H9 (cell line): ENCODE measurements around the gene FOXK1. TPM values are rescaled to one million over a fixed set of nuclear protein-coding genes. Genes with fewer than 3 reads are reported as not detected.

Experiments used
- DNase-seq: peaks from one replicate; pipeline ENCODE4 v3.0.0-alpha.2; 2017
- H2AFZ ChIP-seq: one replicate; pipeline ENCODE4 v1.6.1; 2013; ENCODE audit warnings: mild to moderate bottlenecking, low read length, control low read depth, moderate library complexity
- H2AK5ac ChIP-seq: 2 replicates; pipeline ENCODE4 v1.6.1; 2013; ENCODE audit warnings: low read length, control low read depth, mixed read lengths; ENCODE audit not compliant: insufficient read length
- H2BK120ac ChIP-seq: one replicate; pipeline ENCODE4 v1.6.1; 2013; ENCODE audit warnings: low read depth, mild to moderate bottlenecking, low read length, control low read depth, inconsistent platforms; ENCODE audit not compliant: poor library complexity, severe bottlenecking
- H2BK12ac ChIP-seq: 2 replicates; pipeline ENCODE4 v1.6.1; 2013; ENCODE audit warnings: low read length, control low read depth, mixed read lengths, low read depth; ENCODE audit not compliant: insufficient read length
- H2BK15ac ChIP-seq: 2 replicates; pipeline ENCODE4 v1.6.1; 2013; ENCODE audit warnings: low read depth, low read length, control low read depth
- H2BK20ac ChIP-seq: one replicate; pipeline ENCODE4 v1.6.1; 2013; ENCODE audit warnings: low read depth, mild to moderate bottlenecking, low read length, control low read depth, inconsistent platforms; ENCODE audit not compliant: poor library complexity, severe bottlenecking
- H2BK5ac ChIP-seq: 2 replicates; pipeline ENCODE4 v1.6.1; 2013; ENCODE audit warnings: low read length, control low read depth, mixed read lengths; ENCODE audit not compliant: insufficient read length
- H3K14ac ChIP-seq: 2 replicates; pipeline ENCODE4 v1.6.1; 2013; ENCODE audit warnings: low read length, control low read depth; ENCODE audit not compliant: insufficient read depth
- H3K18ac ChIP-seq: 2 replicates; pipeline ENCODE4 v1.6.1; 2013; ENCODE audit warnings: low read depth, mild to moderate bottlenecking, mixed read lengths, low read length, control low read depth; ENCODE audit not compliant: insufficient read length
- H3K23ac ChIP-seq: 2 replicates; pipeline ENCODE4 v1.6.1; 2013; ENCODE audit warnings: low read length, control low read depth, mixed read lengths, low read depth; ENCODE audit not compliant: insufficient read length
- H3K23me2 ChIP-seq: 2 replicates; pipeline ENCODE4 v1.6.1; 2013; ENCODE audit warnings: low read depth, mild to moderate bottlenecking, mixed read lengths, low read length, control low read depth; ENCODE audit not compliant: insufficient read length, poor library complexity, severe bottlenecking
- H3K27ac ChIP-seq: 2 replicates; pipeline ENCODE4 v1.5.1; 2013; ENCODE audit warnings: low read length, control low read depth, mixed read lengths, low read depth; ENCODE audit not compliant: insufficient read length
- H3K27me3 ChIP-seq: 2 replicates; pipeline ENCODE4 v1.6.1; 2013; ENCODE audit warnings: low read length, control low read depth, inconsistent platforms; ENCODE audit not compliant: insufficient read depth
- H3K4ac ChIP-seq: 2 replicates; pipeline ENCODE4 v1.6.1; 2013; ENCODE audit warnings: low read depth, mild to moderate bottlenecking, control low read depth, inconsistent platforms, low read length, moderate library complexity
- H3K4me1 ChIP-seq: 2 replicates; pipeline ENCODE4 v1.6.1; 2013; ENCODE audit warnings: low read length, control low read depth, inconsistent platforms; ENCODE audit not compliant: insufficient read depth
- H3K4me2 ChIP-seq: 2 replicates; pipeline ENCODE4 v1.6.1; 2013; ENCODE audit warnings: low read length, control low read depth, mixed read lengths; ENCODE audit not compliant: insufficient read length, insufficient read depth
- H3K56ac ChIP-seq: 2 replicates; pipeline ENCODE4 v1.6.1; 2013; ENCODE audit warnings: low read depth, mild to moderate bottlenecking, mixed read lengths, low read length, control low read depth; ENCODE audit not compliant: insufficient read length
- H3K79me1 ChIP-seq: 2 replicates; pipeline ENCODE4 v1.6.1; 2013; ENCODE audit warnings: low read depth, mild to moderate bottlenecking, moderate library complexity, low read length, control low read depth, inconsistent platforms; ENCODE audit not compliant: insufficient read depth, poor library complexity, severe bottlenecking
- H3K79me2 ChIP-seq: 2 replicates; pipeline ENCODE4 v1.6.1; 2013; ENCODE audit warnings: low read length, control low read depth, inconsistent platforms; ENCODE audit not compliant: insufficient read depth
- H3K9ac ChIP-seq: 2 replicates; pipeline ENCODE4 v1.6.1; 2013; ENCODE audit warnings: low read length, control low read depth, mixed read lengths; ENCODE audit not compliant: insufficient read length; ENCODE audit errors: extremely low read depth
- H3K9me3 ChIP-seq: one replicate; pipeline ENCODE4 v1.6.1; 2013; ENCODE audit warnings: low read depth, low read length, inconsistent platforms; ENCODE audit not compliant: control insufficient read depth
- H3T11ph ChIP-seq: one replicate; pipeline ENCODE4 v1.6.1; 2013; ENCODE audit warnings: mild to moderate bottlenecking, low read length, control low read depth, inconsistent platforms
- H4K20me1 ChIP-seq: one replicate; pipeline ENCODE4 v1.6.1; 2013; ENCODE audit not compliant: control insufficient read depth, insufficient read length, insufficient read depth
- H4K5ac ChIP-seq: 2 replicates; pipeline ENCODE4 v1.6.1; 2013; ENCODE audit warnings: low read depth, mild to moderate bottlenecking, mixed read lengths, low read length, control low read depth; ENCODE audit not compliant: insufficient read length
- H4K8ac ChIP-seq: replicated peaks from 2 replicates; pipeline ENCODE4 v1.6.1; 2013; ENCODE audit warnings: low read length, control low read depth, mixed read lengths, low read depth; ENCODE audit not compliant: insufficient read length
- H4K91ac ChIP-seq: 2 replicates; pipeline ENCODE4 v1.6.1; 2013; ENCODE audit warnings: low read depth, mild to moderate bottlenecking, moderate library complexity, mixed read lengths, low read length, control low read depth; ENCODE audit not compliant: insufficient read length
- H3K27ac Mint-ChIP-seq, 3 experiments: 2 replicates in 2 of 3; 3 replicates in 1 of 3; pipeline ENCODE4 v1.8.0; 2020 to 2021; ENCODE audit warnings: mixed read lengths in 3 of 3, mild to moderate bottlenecking in 1 of 3, moderate library complexity in 1 of 3
- H3K27me3 Mint-ChIP-seq: 2 replicates; pipeline ENCODE4 v1.8.0; 2021; ENCODE audit warnings: low read depth, mild to moderate bottlenecking, moderate library complexity, mixed read lengths
- H3K36me3 Mint-ChIP-seq, 3 experiments: 2 replicates in 2 of 3; 3 replicates in 1 of 3; pipeline ENCODE4 v1.8.0; 2020 to 2021; ENCODE audit warnings: low read depth in 3 of 3, mixed read lengths in 3 of 3; ENCODE audit not compliant: insufficient read depth in 1 of 3
- H3K4me1 Mint-ChIP-seq, 2 experiments: 2 replicates each; pipeline ENCODE4 v1.8.0; 2020; ENCODE audit warnings: mixed read lengths in 2 of 2
- H3K4me3 Mint-ChIP-seq, 2 experiments: 2 replicates in 1 of 2; 3 replicates in 1 of 2; pipeline ENCODE4 v1.8.0; 2020 to 2021; ENCODE audit warnings: mild to moderate bottlenecking in 2 of 2, mixed read lengths in 2 of 2, moderate library complexity in 1 of 2
- H3K9me3 Mint-ChIP-seq, 2 experiments: 2 replicates in 1 of 2; 3 replicates in 1 of 2; pipeline ENCODE4 v1.8.0; 2020; ENCODE audit warnings: mild to moderate bottlenecking in 2 of 2, mixed read lengths in 2 of 2, moderate library complexity in 1 of 2
- CTCF ChIP-seq: fragments of 200-600 bp; sonication (generic); conservative IDR thresholded peaks from 3 replicates; pipeline ENCODE4 v1.8.0; 2021; ENCODE audit warnings: antibody characterized with exemption, mild to moderate bottlenecking
- WGBS: extraction: QIAGEN DNeasy Blood & Tissue Kit; methylation state at CpG from one replicate; pipeline ENCODE4 v1.1.7; 2013; ENCODE audit warnings: missing lambda C conversion rate, low lambda C conversion rate, mixed read lengths; ENCODE audit not compliant: insufficient read length; ENCODE audit errors: extremely low coverage; 5-methylcytosine and 5-hydroxymethylcytosine counted together
- total RNA-seq: library from RNA; stranded (reverse); gene quantifications from 2 replicates; pipeline ENCODE4 v1.2.1, GENCODE V29; 2021

Gene FOXK1
- total RNA-seq, 1 experiment from 2014 or later, result 14.4 TPM

GRCh38 chr7:4726566-4726965, 44.5 kb downstream of the FOXK1 start:
- H2BK20ac ChIP-seq, result no peak overlapping the region
- no peak for TF ChIP-seq CTCF
- H3K9me3 Mint-ChIP-seq, result no peaks in the 10 kb centered on the region
- no peak overlapping the region for H3K4ac ChIP-seq
- H3K9me3 ChIP-seq, result no peaks in the 10 kb centered on the region
- H2BK15ac ChIP-seq, result no peak overlapping the region
- H3K23ac ChIP-seq, result no peak overlapping the region
- peaks cover 4 to 9% of the 10 kb centered on the region in 2 experiments; a peak in 3 of 4 replicates for H3K4me1 Mint-ChIP-seq
- H3K4me1 ChIP-seq, result no peaks in the 10 kb centered on the region
- no peak overlapping the region for H3K27ac Mint-ChIP-seq
- WGBS, result no CpG with 5 or more reads among the region's 9 CpGs
- no peak overlapping the region for H2BK12ac ChIP-seq
- no peaks in the 10 kb centered on the region for H3K36me3 Mint-ChIP-seq
- no peak overlapping the region for H2BK5ac ChIP-seq
- H3K27me3 Mint-ChIP-seq, result peaks cover 5% of the 10 kb centered on the region; the same call in 1 of the 2 replicates
- no peaks in the 10 kb centered on the region for H3K79me1 ChIP-seq
- H3K27ac ChIP-seq, result no peak overlapping the region
- no peaks in the 10 kb centered on the region for H3K23me2 ChIP-seq
- H2AK5ac ChIP-seq, result no peak overlapping the region
- H2AFZ ChIP-seq, result no peak overlapping the region
- H4K5ac ChIP-seq, result no peak overlapping the region
- no peak overlapping the region for H4K8ac ChIP-seq
- H3K4me3 Mint-ChIP-seq, result no peak overlapping the region
- H3K9ac ChIP-seq, result no peak overlapping the region
- H3K27me3 ChIP-seq, result no peaks in the 10 kb centered on the region
- no peak overlapping the region for H3K4me2 ChIP-seq
- no peaks in the 10 kb centered on the region for H4K20me1 ChIP-seq
- no peak for DNase-seq
- no peak overlapping the region for H2BK120ac ChIP-seq
- H3K56ac ChIP-seq, result no peak overlapping the region
- H3K18ac ChIP-seq, result no peak overlapping the region
- no peak overlapping the region for H3T11ph ChIP-seq
- no peak overlapping the region for H4K91ac ChIP-seq
- no peaks in the 10 kb centered on the region for H3K79me2 ChIP-seq
- H3K14ac ChIP-seq, result no peak overlapping the region
